B cell (primary cell): ENCODE measurements around the gene SIPA1L3. TPM values are rescaled to one million over a fixed set of nuclear protein-coding genes. Genes with fewer than 3 reads are reported as not detected.

ENCODE experiments used
- ATAC-seq: fragments of 200-7000 bp; cut with Tn5 transposase; one replicate; pipeline ENCODE4 v1.10.0; 2021; ENCODE audit warnings: low read depth, mild to moderate bottlenecking, moderate number of reproducible peaks, moderate library complexity
- CTCF ChIA-PET: fragments of 350-600 bp; sonication (Branson Sonifier 250); formaldehyde crosslinking; loops from one replicate; lab custom pipeline; 2021; ENCODE audit warnings: antibody characterized with exemption, inconsistent platforms; lab: Charles Lee
- POLR2A ChIA-PET: fragments of 350-600 bp; sonication (Branson Sonifier 250); formaldehyde crosslinking; loops from one replicate; lab custom pipeline; 2021; ENCODE audit warnings: antibody characterized with exemption; lab: Charles Lee
- DNase-seq: peaks from one replicate; pipeline ENCODE4 v3.0.0; 2013
- H2AFZ ChIP-seq: 2 replicates; pipeline ENCODE4 v1.6.1; 2012; ENCODE audit warnings: mild to moderate bottlenecking, low read depth, low read length; ENCODE audit not compliant: insufficient read depth, poor library complexity, severe bottlenecking
- H3K27ac ChIP-seq, 2 donors: 1 replicate in 1 of 2; 2 replicates in 1 of 2; pipeline ENCODE4 v1.5.1; 2012 to 2013; ENCODE audit warnings: low read length in 2 of 2, mild to moderate bottlenecking in 2 of 2, moderate library complexity in 1 of 2
- H3K27me3 ChIP-seq, 4 experiments: fragments of 200-600 bp in 1 of 4; sonication (generic) in 1 of 4; replicated peaks in 1 of 4; 1 replicate in 2 of 4; 2 replicates in 2 of 4; pipeline versions ENCODE4 v1.6.1 to v1.7.0; 2013 to 2016; ENCODE audit warnings: low read length in 3 of 4, mild to moderate bottlenecking in 2 of 4, mixed read lengths in 1 of 4, moderate library complexity in 1 of 4; ENCODE audit not compliant: insufficient read depth in 4 of 4, control insufficient read depth in 3 of 4; ENCODE audit errors: control extremely low read depth in 1 of 4
- H3K36me3 ChIP-seq, 2 experiments: replicated peaks in 1 of 2; 1 replicate in 1 of 2; 2 replicates in 1 of 2; pipeline versions ENCODE4 v1.6.1 to v1.7.1; 2013; ENCODE audit warnings: low read length in 1 of 2; ENCODE audit not compliant: insufficient read depth in 2 of 2, control insufficient read depth in 1 of 2; ENCODE audit errors: control extremely low read depth in 1 of 2, extremely low read depth in 1 of 2
- H3K4me1 ChIP-seq, 2 donors: fragments of 200-600 bp in 1 of 2; sonication (generic) in 1 of 2; 1 replicate in 1 of 2; 2 replicates in 1 of 2; pipeline versions ENCODE4 v1.5.1 to v1.6.1; 2013 to 2017; ENCODE audit warnings: low read length in 2 of 2; ENCODE audit not compliant: control insufficient read depth in 2 of 2, insufficient read depth in 2 of 2
- H3K4me2 ChIP-seq: replicated peaks from 2 replicates; pipeline ENCODE3; 2012; ENCODE audit warnings: mild to moderate bottlenecking, low read depth, low read length; ENCODE audit not compliant: poor library complexity, severe bottlenecking
- H3K4me3 ChIP-seq, 5 experiments: fragments of 200-600 bp in 1 of 5; sonication (generic) in 1 of 5; 1 replicate in 3 of 5; 2 replicates in 2 of 5; pipeline versions ENCODE4 v1.5.1 to v1.7.0; 2011 to 2016; ENCODE audit warnings: low read length in 4 of 5, mild to moderate bottlenecking in 4 of 5, low read depth in 2 of 5, control low read depth in 1 of 5, moderate library complexity in 1 of 5; ENCODE audit not compliant: insufficient read depth in 1 of 5; ENCODE audit errors: control extremely low read depth in 1 of 5, extremely low read depth in 1 of 5
- H3K79me2 ChIP-seq: fragments of 200-600 bp; sonication (generic); one replicate; pipeline ENCODE4 v1.6.0; 2016; ENCODE audit warnings: low read length; ENCODE audit not compliant: control insufficient read depth, insufficient read depth
- H3K9ac ChIP-seq: fragments of 200-600 bp; sonication (generic); 2 replicates; pipeline ENCODE4 v1.6.1; 2017; ENCODE audit warnings: mild to moderate bottlenecking, low read length, moderate library complexity
- H3K9me3 ChIP-seq, 3 donors: one replicate each; pipeline versions ENCODE4 v1.6.1 to v1.7.1; 2013; ENCODE audit warnings: low read length in 2 of 3; ENCODE audit not compliant: control insufficient read depth in 2 of 3, insufficient read depth in 1 of 3; ENCODE audit errors: control extremely low read depth in 1 of 3
- H4K20me1 ChIP-seq: 2 replicates; pipeline ENCODE4 v1.6.0; 2012; ENCODE audit warnings: mild to moderate bottlenecking, low read length; ENCODE audit not compliant: insufficient read depth, control insufficient read depth, poor library complexity, severe bottlenecking
- H3K27ac Mint-ChIP-seq: one replicate; pipeline ENCODE4 v1.8.0; 2021; ENCODE audit warnings: mixed read lengths
- H3K27me3 Mint-ChIP-seq: one replicate; pipeline ENCODE4 v1.8.0; 2021; ENCODE audit warnings: mixed read lengths
- H3K4me1 Mint-ChIP-seq: one replicate; pipeline ENCODE4 v1.8.0; 2021; ENCODE audit warnings: mixed read lengths
- H3K4me3 Mint-ChIP-seq: one replicate; pipeline ENCODE4 v1.8.0; 2021; ENCODE audit warnings: mixed read lengths
- H3K9me3 Mint-ChIP-seq: one replicate; pipeline ENCODE4 v1.8.0; 2022; ENCODE audit warnings: mixed read lengths; ENCODE audit not compliant: insufficient read depth
- CTCF ChIP-seq: fragments of 200-600 bp; IDR thresholded peaks from one replicate; pipeline ENCODE4 v1.8.0; 2022; ENCODE audit warnings: antibody characterized with exemption, mild to moderate bottlenecking
- EZH2 ChIP-seq: IDR thresholded peaks from 2 replicates; pipeline ENCODE4 v1.6.1; 2012; ENCODE audit warnings: borderline replicate concordance, low read depth, mild to moderate bottlenecking, moderate library complexity, low read length; ENCODE audit not compliant: insufficient read depth, poor library complexity, severe bottlenecking
- WGBS: methylation state at CpG from one replicate; pipeline ENCODE4 v1.1.5; 2013; ENCODE audit warnings: missing lambda C conversion rate; ENCODE audit not compliant: insufficient coverage; 5-methylcytosine and 5-hydroxymethylcytosine counted together
- intact Hi-C: fragments of 100-400 bp; cut with micrococcal nuclease; formaldehyde crosslinking; loops from one replicate; pipeline ENCODE4 v1.10.0; 2022
- polyA plus RNA-seq: library from polyadenylated mRNA; depleted of rRNA; stranded (reverse); fragments of >200 nt; gene quantifications from 2 replicates; pipeline ENCODE4 v1.2.3, GENCODE V29; 2012
- total RNA-seq, 2 donors: library from RNA; stranded (reverse); fragments of 120-200 nt in 1 of 2; gene quantifications; 1 replicate in 1 of 2; 2 replicates in 1 of 2; pipeline versions ENCODE4 v1.2.3 to v1.2.4, GENCODE V29; 2013 to 2022

Gene SIPA1L3
- total and polyA plus RNA-seq, 2 donors (not counting 1 experiment from before 2014, with no cell fraction given), result 48.3 to 295 TPM

- WGBS, result 56% methylated on average over 10 of the region's 13 CpGs
- H3K4me3 ChIP-seq, result no peak overlapping the region
- intact Hi-C loops, result no loop called here
- no peak overlapping the region for H3K9ac ChIP-seq
- Mint-ChIP-seq H3K4me1 (peaks cover 89% of the 10 kb centered on the region), H3K27ac (peak overlapping the region; percentile 69), H3K4me3 (peak overlapping the region; percentile 59), H3K27me3 (no peaks in the 10 kb centered on the region), H3K9me3 (no peaks in the 10 kb centered on the region)
- DNase-seq, result no peak
- peaks cover 99% of the 10 kb centered on the region for H3K79me2 ChIP-seq
- peaks cover 15% of the 10 kb centered on the region for H4K20me1 ChIP-seq
- no peak for ATAC-seq
- ChIA-PET POLR2A (interaction anchor here (1.0 kb wide), 1 partner anchor 14 kb away, joined by 4 read pairs; no protein-coding TSS in a partner anchor), CTCF (interaction anchor here (1.3 kb wide), 2 partner anchors 10 to 26 kb away, joined by 4 to 8 read pairs; no protein-coding TSS in a partner anchor)
- H3K4me1 ChIP-seq, result peaks cover 72 to 81% of the 10 kb centered on the region in 2 donors
- H3K27me3 ChIP-seq, result no peaks in the 10 kb centered on the region
- peak overlapping the region; percentile 31 to 71 for H3K27ac ChIP-seq
- no peak for TF ChIP-seq EZH2
- TF ChIP-seq CTCF, result no peak
- H2AFZ ChIP-seq, result no peak overlapping the region
- H3K9me3 ChIP-seq, result no peaks in the 10 kb centered on the region
- H3K4me2 ChIP-seq, result peak overlapping the region; percentile 34
- peaks cover 2 to 29% of the 10 kb centered on the region in 2 experiments for H3K36me3 ChIP-seq
Measured at GRCh38 chr19:38022791-38023670, 116.0 kb downstream of the SIPA1L3 start.
